Spleen (tissue), 7 donors: Measurements from ENCODE around the gene RPL18A.
A peak's percentile ranks its signal among the peaks of the same experiment; 100 is the strongest.

ENCODE experiments used
- CTCF ChIP-seq, 11 experiments: fragments of 200-600 bp in 7 of 11; fragments of 450-650 bp in 4 of 11; sonication (generic) in 4 of 11; IDR thresholded peaks in 8 of 11; conservative IDR thresholded peaks in 3 of 11; 1 replicate in 7 of 11; 2 replicates in 4 of 11; pipeline versions ENCODE4 v1.4.0 to v1.8.0; 2016 to 2021; ENCODE audit warnings: antibody characterized with exemption in 11 of 11, inconsistent platforms in 4 of 11, mild to moderate bottlenecking in 1 of 11
- POLR2A ChIP-seq, 3 donors: fragments of 450-650 bp; IDR thresholded peaks; one replicate each; pipeline ENCODE4 v1.5.1; 2017; ENCODE audit warnings: antibody characterized with exemption in 3 of 3, mild to moderate bottlenecking in 1 of 3
- donor health status: DM: no; HTN: no; CAD: no; lungs with moderate emphysema.
- donor health status: DM: no; HTN: no; CAD: no.
- donor health status: DM: no; HTN: no; CAD: no.

- TF ChIP-seq CTCF (IDR thresholded peaks at IDR 0.05 in 8 of 11, conservative IDR thresholded peaks at IDR 0.05 in 3 of 11): peak; percentile 55 to 93 (median 90)
- TF ChIP-seq POLR2A (IDR thresholded peaks at IDR 0.05): peak; percentile 82 to 92 (median 88)
Measured at GRCh38 chr19:17859533-17860330, at the start of gene RPL18A.
